DND-41 (cell line): ENCODE measurements around the gene PCDHA7.

ENCODE experiments used
- ATAC-seq: fragments of 200-7000 bp; cut with Tn5 transposase; 3 replicates; pipeline ENCODE4 v1.9.1; 2021; ENCODE audit warnings: low read depth; ENCODE audit not compliant: insufficient read depth
- DNase-seq: peaks from one replicate; pipeline ENCODE4 v3.0.0-alpha.2; 2020
- H2AFZ ChIP-seq: 2 replicates; pipeline ENCODE4 v1.6.0; 2012; ENCODE audit warnings: low read depth, low read length
- H3K27ac ChIP-seq: 2 replicates; pipeline ENCODE4 v1.5.1; 2012; ENCODE audit warnings: low read length, inconsistent platforms
- H3K27me3 ChIP-seq: fragments of 200-600 bp; sonication (generic); 2 replicates; pipeline ENCODE4 v1.6.0; 2012; ENCODE audit warnings: low read length, mild to moderate bottlenecking, inconsistent platforms; ENCODE audit not compliant: insufficient read depth, poor library complexity
- H3K36me3 ChIP-seq: 2 replicates; pipeline ENCODE4 v1.5.1; 2012; ENCODE audit warnings: low read length, inconsistent platforms; ENCODE audit not compliant: insufficient read depth
- H3K4me1 ChIP-seq: 2 replicates; pipeline ENCODE4 v1.5.1; 2012; ENCODE audit warnings: mild to moderate bottlenecking, low read length; ENCODE audit not compliant: insufficient read depth
- H3K4me2 ChIP-seq: 2 replicates; pipeline ENCODE4 v1.6.0; 2012; ENCODE audit warnings: mild to moderate bottlenecking, moderate library complexity, low read length, inconsistent platforms; ENCODE audit not compliant: insufficient read depth
- H3K4me3 ChIP-seq, 2 experiments: fragments of 200-600 bp in 1 of 2; shearing (Covaris generic) in 1 of 2; 2 replicates each; pipeline ENCODE4 v1.5.1; 2012 to 2016; ENCODE audit warnings: inconsistent platforms in 2 of 2, low read length in 2 of 2, mild to moderate bottlenecking in 2 of 2, low read depth in 1 of 2, moderate library complexity in 1 of 2
- H3K79me2 ChIP-seq: 2 replicates; pipeline ENCODE4 v1.6.0; 2012; ENCODE audit warnings: low read length, inconsistent platforms; ENCODE audit not compliant: insufficient read depth
- H3K9ac ChIP-seq: 2 replicates; pipeline ENCODE4 v1.6.0; 2012; ENCODE audit warnings: low read depth, mild to moderate bottlenecking, inconsistent platforms, low read length, moderate library complexity
- H3K9me3 ChIP-seq: 2 replicates; pipeline ENCODE4 v1.5.1; 2012; ENCODE audit warnings: low read length, moderate library complexity, mild to moderate bottlenecking, inconsistent platforms; ENCODE audit not compliant: insufficient read depth, severe bottlenecking
- H4K20me1 ChIP-seq: 2 replicates; pipeline ENCODE4 v1.6.0; 2012; ENCODE audit warnings: low read length; ENCODE audit not compliant: insufficient read depth
- CTCF ChIP-seq: IDR thresholded peaks from 2 replicates; pipeline ENCODE4 v1.5.1; 2012; ENCODE audit warnings: borderline replicate concordance, low read length, moderate library complexity, mild to moderate bottlenecking; ENCODE audit not compliant: poor library complexity, severe bottlenecking; ENCODE audit errors: extremely low read depth
- EZH2 ChIP-seq: IDR thresholded peaks from 3 replicates; pipeline ENCODE4 v1.6.1; 2012; ENCODE audit warnings: borderline replicate concordance, low read depth, mild to moderate bottlenecking, moderate library complexity, low read length, inconsistent platforms; ENCODE audit not compliant: severe bottlenecking

The PCDHA7 gene

GRCh38 chr5:140883927-140884697 lies 50.0 kb downstream of the PCDHA7 start:
- Histone ChIP-seq H3K4me3 (no peak overlapping the region), H4K20me1 (no peaks in the 10 kb centered on the region), H3K27ac (no peak overlapping the region), H2AFZ (no peak overlapping the region), H3K27me3 (peaks cover 7% of the 10 kb centered on the region), H3K79me2 (no peaks in the 10 kb centered on the region), H3K4me1 (no peaks in the 10 kb centered on the region), H3K36me3 (no peaks in the 10 kb centered on the region), H3K9ac (no peak overlapping the region), H3K4me2 (no peak overlapping the region), H3K9me3 (no peaks in the 10 kb centered on the region)
- DNase-seq, result no peak
- no peak for ATAC-seq
- TF ChIP-seq EZH2 (no peak), CTCF (no peak)
